OCI-LY1 (cell line): ENCODE data around the gene TCHP.

Experiments
- CTCF ChIP-seq: fragments of 200-600 bp; sonication (generic), shearing (Covaris generic); IDR thresholded peaks from 2 replicates; pipeline ENCODE4 v1.5.1; 2017; ENCODE audit warnings: mild to moderate bottlenecking, antibody characterized with exemption, low read length, moderate library complexity, mixed read lengths
- EZH2 ChIP-seq: fragments of 200-600 bp; sonication (generic), shearing (Covaris generic); IDR thresholded peaks from 2 replicates; pipeline ENCODE4 v1.8.0; 2017; ENCODE audit warnings: borderline replicate concordance, mixed run types, mild to moderate bottlenecking, antibody characterized with exemption, low read length, moderate library complexity, mixed read lengths

GRCh38 chr12:109952160-109952858 lies 52.2 kb downstream of the TCHP start:
- TF ChIP-seq CTCF (no peak), EZH2 (no peak)
